ENCODE data around the gene ARHGEF38.

The ARHGEF38 gene

DNA sequence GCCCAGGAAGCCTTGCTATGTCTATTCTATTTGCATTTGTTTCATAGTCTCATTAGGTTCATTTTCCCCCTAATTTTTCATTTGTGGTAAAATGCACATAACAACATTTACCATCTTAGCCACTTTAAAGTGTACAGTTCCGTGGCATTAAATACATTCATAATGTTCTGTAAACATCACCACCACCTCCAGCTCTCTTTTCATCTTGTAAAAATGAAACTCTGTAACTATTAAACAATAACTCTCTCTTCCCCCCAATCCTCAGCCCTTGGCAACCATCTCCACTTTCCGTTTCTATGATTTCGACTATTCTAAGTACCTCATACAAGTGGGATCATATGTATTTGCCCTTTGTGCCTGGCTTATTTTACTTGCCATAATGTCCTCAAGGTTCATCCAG is 19.9 kb downstream of the ARHGEF38 start:
- Histone ChIP-seq H3K27ac (replicated peaks; ENCODE audit: low read length) (no peak overlapping the region), H3K9ac (ENCODE audit: low read depth, low read length, poor library complexity) (no peak overlapping the region), H3K4me3 (ENCODE audit: low read length in 2 of 2) (no peak overlapping the region), H4K8ac (ENCODE audit: low read depth, low read length) (no peak overlapping the region), H2AK5ac (ENCODE audit: low read depth, low read length) (no peak overlapping the region), H3K4me1 (ENCODE audit: control insufficient read depth in 2 of 2, insufficient read depth in 1 of 2, low read depth in 1 of 2, low read length in 2 of 2) (no peaks in the 10 kb centered on the region), H2BK12ac (ENCODE audit: low read length) (no peak overlapping the region), H2BK5ac (ENCODE audit: low read length) (no peak overlapping the region), H2AFZ (ENCODE audit: low read length) (no peak overlapping the region), H3K9me3 (replicated peaks in 1 of 2; ENCODE audit: control insufficient read depth in 2 of 2, insufficient read depth in 1 of 2, low read depth in 1 of 2, low read length in 2 of 2) (no peaks in the 10 kb centered on the region), H3K79me1 (ENCODE audit: low read depth, low read length) (no peaks in the 10 kb centered on the region), H3K18ac (ENCODE audit: low read length) (no peak overlapping the region), H3K23ac (ENCODE audit: low read depth, low read length, poor library complexity) (no peak overlapping the region), H3K36me3 (replicated peaks in 1 of 2; ENCODE audit: control insufficient read depth in 2 of 2, insufficient read depth in 2 of 2, low read length in 2 of 2) (no peaks in the 10 kb centered on the region), H2BK15ac (ENCODE audit: low read length) (no peak overlapping the region), H3K4me2 (ENCODE audit: insufficient read depth, low read length, poor library complexity, severe bottlenecking) (no peak overlapping the region), H3K14ac (ENCODE audit: low read length) (no peak overlapping the region), H4K91ac (ENCODE audit: low read depth, low read length, poor library complexity) (no peak overlapping the region), H3K27me3 (ENCODE audit: control insufficient read depth in 3 of 3, insufficient read depth in 3 of 3, low read depth in 1 of 3, low read length in 3 of 3) (no peaks in the 10 kb centered on the region), H2BK120ac (ENCODE audit: low read depth, low read length) (no peak overlapping the region), H3K4ac (ENCODE audit: low read length) (no peak overlapping the region)
- no peak for DNase-seq (ENCODE audit: low spot score)
- WGBS, 2 donors (ENCODE audit: extremely low coverage in 2 of 2, insufficient read length in 2 of 2, insufficient replicate concordance in 1 of 2) = no CpG with 5 or more reads among the region's 3 CpGs

GRCh38 chr4:105586638-105587328 is 34.4 kb downstream of the ARHGEF38 start:
- Histone ChIP-seq H3K4me3 (ENCODE audit: low read length in 2 of 2) (no peak overlapping the region), H2AK5ac (ENCODE audit: low read depth, low read length) (no peak overlapping the region), H2BK15ac (ENCODE audit: low read length) (no peak overlapping the region), H2BK5ac (ENCODE audit: low read length) (no peak overlapping the region), H2AFZ (ENCODE audit: low read length) (no peak overlapping the region), H3K14ac (ENCODE audit: low read length) (no peak overlapping the region), H3K4ac (ENCODE audit: low read length) (no peak overlapping the region), H3K79me1 (ENCODE audit: low read depth, low read length) (no peaks in the 10 kb centered on the region), H3K9me3 (replicated peaks in 1 of 2; ENCODE audit: control insufficient read depth in 2 of 2, insufficient read depth in 1 of 2, low read depth in 1 of 2, low read length in 2 of 2) (no peaks in the 10 kb centered on the region), H3K18ac (ENCODE audit: low read length) (no peak overlapping the region), H2BK12ac (ENCODE audit: low read length) (no peak overlapping the region), H3K4me2 (ENCODE audit: insufficient read depth, low read length, poor library complexity, severe bottlenecking) (no peak overlapping the region), H3K23ac (ENCODE audit: low read depth, low read length, poor library complexity) (no peak overlapping the region), H4K8ac (ENCODE audit: low read depth, low read length) (no peak overlapping the region), H3K36me3 (replicated peaks in 1 of 2; ENCODE audit: control insufficient read depth in 2 of 2, insufficient read depth in 2 of 2, low read length in 2 of 2) (no peaks in the 10 kb centered on the region), H3K27me3 (ENCODE audit: control insufficient read depth in 3 of 3, insufficient read depth in 3 of 3, low read depth in 1 of 3, low read length in 3 of 3) (no peaks in the 10 kb centered on the region), H2BK120ac (ENCODE audit: low read depth, low read length) (no peak overlapping the region), H4K91ac (ENCODE audit: low read depth, low read length, poor library complexity) (no peak overlapping the region), H3K9ac (ENCODE audit: low read depth, low read length, poor library complexity) (no peak overlapping the region), H3K4me1 (ENCODE audit: control insufficient read depth in 2 of 2, insufficient read depth in 1 of 2, low read depth in 1 of 2, low read length in 2 of 2) (no peaks in the 10 kb centered on the region), H3K27ac (replicated peaks; ENCODE audit: low read length) (no peak overlapping the region)
- WGBS, 2 donors (ENCODE audit: extremely low coverage in 2 of 2, insufficient read length in 2 of 2, insufficient replicate concordance in 1 of 2) = no CpG with 5 or more reads among the region's 4 CpGs
- no peak for DNase-seq (ENCODE audit: low spot score)

GRCh38 chr4:105587841-105588240 is 35.4 kb downstream of the ARHGEF38 start:
- no peaks in the 10 kb centered on the region for H3K36me3 ChIP-seq (replicated peaks in 1 of 2; ENCODE audit: control insufficient read depth in 2 of 2, insufficient read depth in 2 of 2, low read length in 2 of 2)
- H2AFZ ChIP-seq (ENCODE audit: low read length) = no peak overlapping the region
- H3K9me3 ChIP-seq (replicated peaks in 1 of 2; ENCODE audit: control insufficient read depth in 2 of 2, insufficient read depth in 1 of 2, low read depth in 1 of 2, low read length in 2 of 2) = no peaks in the 10 kb centered on the region
- no peak overlapping the region for H3K4me3 ChIP-seq (ENCODE audit: low read length in 2 of 2)
- H3K27me3 ChIP-seq (ENCODE audit: control insufficient read depth in 3 of 3, insufficient read depth in 3 of 3, low read depth in 1 of 3, low read length in 3 of 3) = no peaks in the 10 kb centered on the region
- DNase-seq (ENCODE audit: low spot score) = no peak
- H4K91ac ChIP-seq (ENCODE audit: low read depth, low read length, poor library complexity) = no peak overlapping the region
- H3K4me1 ChIP-seq (ENCODE audit: control insufficient read depth in 2 of 2, insufficient read depth in 1 of 2, low read depth in 1 of 2, low read length in 2 of 2) = no peaks in the 10 kb centered on the region
- H3K27ac ChIP-seq (replicated peaks; ENCODE audit: low read length) = no peak overlapping the region
- H2BK120ac ChIP-seq (ENCODE audit: low read depth, low read length) = no peak overlapping the region
- no peak overlapping the region for H2AK5ac ChIP-seq (ENCODE audit: low read depth, low read length)
- no peak overlapping the region for H3K14ac ChIP-seq (ENCODE audit: low read length)
- H4K8ac ChIP-seq (ENCODE audit: low read depth, low read length) = no peak overlapping the region
- no peaks in the 10 kb centered on the region for H3K79me1 ChIP-seq (ENCODE audit: low read depth, low read length)
- H2BK15ac ChIP-seq (ENCODE audit: low read length) = no peak overlapping the region
- H3K4ac ChIP-seq (ENCODE audit: low read length) = no peak overlapping the region
- no peak overlapping the region for H2BK5ac ChIP-seq (ENCODE audit: low read length)
- no peak overlapping the region for H3K9ac ChIP-seq (ENCODE audit: low read depth, low read length, poor library complexity)
- H3K18ac ChIP-seq (ENCODE audit: low read length) = no peak overlapping the region
- WGBS, 2 donors (ENCODE audit: extremely low coverage in 2 of 2, insufficient read length in 2 of 2, insufficient replicate concordance in 1 of 2) = no CpG with 5 or more reads among the region's 2 CpGs
- no peak overlapping the region for H2BK12ac ChIP-seq (ENCODE audit: low read length)
- no peak overlapping the region for H3K23ac ChIP-seq (ENCODE audit: low read depth, low read length, poor library complexity)
- H3K4me2 ChIP-seq (ENCODE audit: insufficient read depth, low read length, poor library complexity, severe bottlenecking) = no peak overlapping the region

DNA sequence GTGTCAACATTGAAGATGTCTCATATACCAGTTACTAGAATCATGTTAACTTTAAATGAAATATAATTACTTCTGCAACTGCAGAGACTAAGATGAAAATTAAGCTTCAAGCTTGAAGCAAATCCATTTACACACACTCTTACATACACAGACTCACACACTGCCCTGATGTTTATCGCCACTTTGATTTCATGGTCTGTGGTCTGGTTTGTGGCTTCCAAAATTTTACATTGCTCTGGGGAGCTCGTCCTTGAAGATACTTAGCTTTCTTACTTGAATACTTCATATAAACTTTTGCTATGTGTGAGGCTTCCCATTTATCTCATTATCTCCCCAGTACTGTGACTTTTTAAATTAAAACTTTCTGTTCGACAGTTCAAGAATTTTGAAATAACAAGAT is 35.8 kb downstream of the ARHGEF38 start:
- Histone ChIP-seq H2BK5ac (ENCODE audit: low read length) (no peak overlapping the region), H3K18ac (ENCODE audit: low read length) (no peak overlapping the region), H2BK12ac (ENCODE audit: low read length) (no peak overlapping the region), H2BK15ac (ENCODE audit: low read length) (no peak overlapping the region), H3K4ac (ENCODE audit: low read length) (no peak overlapping the region), H3K79me1 (ENCODE audit: low read depth, low read length) (no peaks in the 10 kb centered on the region), H3K4me3 (ENCODE audit: low read length in 2 of 2) (no peak overlapping the region), H3K14ac (ENCODE audit: low read length) (no peak overlapping the region), H3K9ac (ENCODE audit: low read depth, low read length, poor library complexity) (no peak overlapping the region), H3K23ac (ENCODE audit: low read depth, low read length, poor library complexity) (no peak overlapping the region), H2AK5ac (ENCODE audit: low read depth, low read length) (no peak overlapping the region), H3K4me2 (ENCODE audit: insufficient read depth, low read length, poor library complexity, severe bottlenecking) (no peak overlapping the region), H2AFZ (ENCODE audit: low read length) (no peak overlapping the region), H3K27ac (replicated peaks; ENCODE audit: low read length) (no peak overlapping the region), H3K27me3 (ENCODE audit: control insufficient read depth in 3 of 3, insufficient read depth in 3 of 3, low read depth in 1 of 3, low read length in 3 of 3) (no peaks in the 10 kb centered on the region), H3K9me3 (replicated peaks in 1 of 2; ENCODE audit: control insufficient read depth in 2 of 2, insufficient read depth in 1 of 2, low read depth in 1 of 2, low read length in 2 of 2) (no peaks in the 10 kb centered on the region), H3K4me1 (ENCODE audit: control insufficient read depth in 2 of 2, insufficient read depth in 1 of 2, low read depth in 1 of 2, low read length in 2 of 2) (no peaks in the 10 kb centered on the region), H3K36me3 (replicated peaks in 1 of 2; ENCODE audit: control insufficient read depth in 2 of 2, insufficient read depth in 2 of 2, low read length in 2 of 2) (no peaks in the 10 kb centered on the region), H4K8ac (ENCODE audit: low read depth, low read length) (no peak overlapping the region), H2BK120ac (ENCODE audit: low read depth, low read length) (no peak overlapping the region), H4K91ac (ENCODE audit: low read depth, low read length, poor library complexity) (no peak overlapping the region)
- no CpG with 5 or more reads among the region's 3 CpGs for WGBS, 2 donors (ENCODE audit: extremely low coverage in 2 of 2, insufficient read length in 2 of 2, insufficient replicate concordance in 1 of 2)
- no peak for DNase-seq (ENCODE audit: low spot score)
